ENCODE results near the gene SULF2. TPM values are rescaled to one million over a fixed set of nuclear protein-coding genes. Genes with fewer than 3 reads are reported as not detected.
"Not testable (repeated sequence)": the region's sequence is repeated elsewhere in the genome, so short reads cannot be mapped to it uniquely, and the experiment has no call there.

Gene SULF2
- total RNA-seq (2021) (0.68 and 0.69 TPM in 2 replicates), Bru-seq, nascent RNA (percentile 9 among the genes with signal in this experiment), BruChase-seq, experiment 1, labeled RNA remaining after a 2-hour chase (percentile 11 among the genes with signal in this experiment), BruChase-seq, experiment 2, labeled RNA remaining after a 6-hour chase (percentile 10 among the genes with signal in this experiment)
- long read RNA-seq, full-length matches to known transcripts = 1 of 6 reads
- long read RNA-seq, partial matches to known transcripts = 0 of 6 reads
- long read RNA-seq, other reads (novel, unspliced or antisense) = 5 of 6 reads

- Histone ChIP-seq H3K4me3 (ENCODE audit: low read depth, low read length, poor library complexity, severe bottlenecking) (peak within 1 kb of the TSS; percentile 39), H3K27me3 (replicated peaks; ENCODE audit: insufficient read depth, low read depth, low read length, poor library complexity) (peaks cover 57% of the 10 kb centered on the region), H3K36me3 (ENCODE audit: insufficient read depth, low read length, poor library complexity, severe bottlenecking) (no peaks in the 10 kb centered on the region), H3K27ac (ENCODE audit: low read depth, low read length, poor library complexity, severe bottlenecking) (no peak within 1 kb of the TSS), H3K9me3 (ENCODE audit: low read depth, low read length, poor library complexity, severe bottlenecking) (no peaks in the 10 kb centered on the region), H3K4me1 (ENCODE audit: insufficient read depth, low read length, poor library complexity, severe bottlenecking) (peaks cover 15% of the 10 kb centered on the region)
- POLR2A ChIA-PET (ENCODE audit: low non-redundant PET) = no interaction called here
- no TSS peak for BruUV-seq (replicated peaks)
- intact Hi-C loops (cut with micrococcal nuclease; ENCODE audit: unreplicated experiment) = loop anchor here (5.0 kb wide), 1 partner anchor 507 kb away; no protein-coding TSS in a partner anchor
- CTCF ChIA-PET = interaction anchor here (1.6 kb wide), 1 partner anchor 835 kb away, joined by 11 read pairs; no protein-coding TSS in a partner anchor
- DNase-seq (ENCODE audit: low spot score) = peak; percentile 13
- TF ChIP-seq, protein P1, sequence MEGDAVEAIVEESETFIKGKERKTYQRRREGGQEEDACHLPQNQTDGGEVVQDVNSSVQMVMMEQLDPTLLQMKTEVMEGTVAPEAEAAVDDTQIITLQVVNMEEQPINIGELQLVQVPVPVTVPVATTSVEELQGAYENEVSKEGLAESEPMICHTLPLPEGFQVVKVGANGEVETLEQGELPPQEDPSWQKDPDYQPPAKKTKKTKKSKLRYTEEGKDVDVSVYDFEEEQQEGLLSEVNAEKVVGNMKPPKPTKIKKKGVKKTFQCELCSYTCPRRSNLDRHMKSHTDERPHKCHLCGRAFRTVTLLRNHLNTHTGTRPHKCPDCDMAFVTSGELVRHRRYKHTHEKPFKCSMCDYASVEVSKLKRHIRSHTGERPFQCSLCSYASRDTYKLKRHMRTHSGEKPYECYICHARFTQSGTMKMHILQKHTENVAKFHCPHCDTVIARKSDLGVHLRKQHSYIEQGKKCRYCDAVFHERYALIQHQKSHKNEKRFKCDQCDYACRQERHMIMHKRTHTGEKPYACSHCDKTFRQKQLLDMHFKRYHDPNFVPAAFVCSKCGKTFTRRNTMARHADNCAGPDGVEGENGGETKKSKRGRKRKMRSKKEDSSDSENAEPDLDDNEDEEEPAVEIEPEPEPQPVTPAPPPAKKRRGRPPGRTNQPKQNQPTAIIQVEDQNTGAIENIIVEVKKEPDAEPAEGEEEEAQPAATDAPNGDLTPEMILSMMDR (conservative IDR thresholded peaks at IDR 0.05; ENCODE audit: low read depth, low read length) = no peak
- no peak for TF ChIP-seq EZH2 (IDR thresholded peaks at IDR 0.05; ENCODE audit: borderline replicate concordance, low read depth, low read length, poor library complexity, severe bottlenecking)
Measured at GRCh38 chr20:47785311-47785853, at the start of gene SULF2. TSS of gene SULF2 (minus strand) at chr20:47785481. CDS start at chr20:47757363, 28,118 bp downstream.

DNA sequence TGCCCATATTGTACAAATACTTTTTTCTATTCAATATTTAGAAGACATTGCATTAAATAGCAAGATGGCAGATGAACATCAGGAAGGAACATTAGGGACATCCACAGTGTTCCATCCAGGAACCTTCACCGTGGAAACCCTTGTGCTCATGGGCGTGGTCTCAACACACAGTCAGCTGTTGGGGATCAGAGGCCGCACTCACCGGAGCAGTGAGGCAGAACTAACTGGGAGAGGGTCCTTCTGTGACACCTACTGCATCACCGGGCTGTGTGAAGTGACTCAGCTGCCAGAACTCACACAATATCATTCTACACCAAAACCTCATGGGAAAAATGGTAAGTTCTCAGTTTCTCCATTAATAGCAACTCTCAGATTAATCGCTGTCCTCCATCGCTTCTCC lies 46.4 kb upstream of the SULF2 start:
- H3K9me3 ChIP-seq (ENCODE audit: low read depth, low read length, poor library complexity, severe bottlenecking); H3K27me3 ChIP-seq (replicated peaks; ENCODE audit: insufficient read depth, low read depth, low read length, poor library complexity); H3K27ac ChIP-seq (ENCODE audit: low read depth, low read length, poor library complexity, severe bottlenecking); BruUV-seq (replicated peaks); DNase-seq (ENCODE audit: low spot score); H3K4me3 ChIP-seq (ENCODE audit: low read depth, low read length, poor library complexity, severe bottlenecking); H3K4me1 ChIP-seq (ENCODE audit: insufficient read depth, low read length, poor library complexity, severe bottlenecking); H3K36me3 ChIP-seq (ENCODE audit: insufficient read depth, low read length, poor library complexity, severe bottlenecking); intact Hi-C loops (cut with micrococcal nuclease; ENCODE audit: unreplicated experiment); POLR2A ChIA-PET (ENCODE audit: low non-redundant PET); CTCF ChIA-PET: not testable (repeated sequence)

- POLR2A ChIA-PET (ENCODE audit: low non-redundant PET); CTCF ChIA-PET: not testable (repeated sequence)
Measured at GRCh38 chr20:47826716-47827115, 41.4 kb upstream of the SULF2 start.

GRCh38 chr20:47826006-47826405 lies 40.7 kb upstream of the SULF2 start:
- H3K27me3 ChIP-seq (replicated peaks; ENCODE audit: insufficient read depth, low read depth, low read length, poor library complexity) = peaks cover 12% of the 10 kb centered on the region
- H3K9me3 ChIP-seq (ENCODE audit: low read depth, low read length, poor library complexity, severe bottlenecking); H3K36me3 ChIP-seq (ENCODE audit: insufficient read depth, low read length, poor library complexity, severe bottlenecking); H3K4me1 ChIP-seq (ENCODE audit: insufficient read depth, low read length, poor library complexity, severe bottlenecking); DNase-seq (ENCODE audit: low spot score); POLR2A ChIA-PET (ENCODE audit: low non-redundant PET); BruUV-seq (replicated peaks); H3K27ac ChIP-seq (ENCODE audit: low read depth, low read length, poor library complexity, severe bottlenecking); H3K4me3 ChIP-seq (ENCODE audit: low read depth, low read length, poor library complexity, severe bottlenecking); CTCF ChIA-PET; intact Hi-C loops (cut with micrococcal nuclease; ENCODE audit: unreplicated experiment): not testable (repeated sequence)

More at GRCh38 chr20:47826716-47827115, 41.4 kb upstream of the SULF2 start:
- H3K27ac ChIP-seq (ENCODE audit: low read depth, low read length, poor library complexity, severe bottlenecking); DNase-seq (ENCODE audit: low spot score); H3K27me3 ChIP-seq (replicated peaks; ENCODE audit: insufficient read depth, low read depth, low read length, poor library complexity); H3K4me1 ChIP-seq (ENCODE audit: insufficient read depth, low read length, poor library complexity, severe bottlenecking); H3K9me3 ChIP-seq (ENCODE audit: low read depth, low read length, poor library complexity, severe bottlenecking); intact Hi-C loops (cut with micrococcal nuclease; ENCODE audit: unreplicated experiment); H3K4me3 ChIP-seq (ENCODE audit: low read depth, low read length, poor library complexity, severe bottlenecking); BruUV-seq (replicated peaks); H3K36me3 ChIP-seq (ENCODE audit: insufficient read depth, low read length, poor library complexity, severe bottlenecking): not testable (repeated sequence)
